Measurements from ENCODE around the gene XRN2. TPM values are rescaled to one million over a fixed set of nuclear protein-coding genes. Genes with fewer than 3 reads are reported as not detected.

XRN2 gene
- total and polyA plus RNA-seq, 2 of the 13 experiments (the other 11 are each of a cell fraction or from before 2014, with no cell fraction given) = 90.3 to 171 TPM

- ChIA-PET CTCF (ENCODE audit: low intra/inter-chr PET ratio, low total read pairs) (no interaction called here), POLR2A (no interaction called here)
- TF ChIP-seq ZNF430 (CRISPR knock-in tag; IDR thresholded peaks at IDR 0.05) (no peak), ZNF574 (CRISPR knock-in tag; IDR thresholded peaks at IDR 0.05) (no peak), PCBP2 (optimal IDR thresholded peaks at IDR 0.05; ENCODE audit: low read depth, low read length, poor library complexity, severe bottlenecking) (peak; percentile 76), ZNF501 (CRISPR knock-in tag; IDR thresholded peaks at IDR 0.05) (no peak), HNRNPK (IDR thresholded peaks at IDR 0.05; ENCODE audit: low read depth, low read length, poor library complexity, severe bottlenecking) (peak; percentile 96)
- Histone ChIP-seq H3K9me3 (ENCODE audit: low read length) (peaks cover 20% of the 10 kb centered on the region), H3K36me3 (replicated peaks in 1 of 2; ENCODE audit: control insufficient read depth in 1 of 2, insufficient read depth in 2 of 2, low read length in 2 of 2) (no peaks in the 10 kb centered on the region), H3K4me3 (replicated peaks in 1 of 3; ENCODE audit: insufficient read depth in 1 of 3, low read depth in 2 of 3, low read length in 3 of 3) (no peak overlapping the region), H4K20me1 (ENCODE audit: insufficient read depth, low read length) (no peaks in the 10 kb centered on the region), H2AFZ (ENCODE audit: low read length) (no peak overlapping the region), H3K27me3 (ENCODE audit: control insufficient read depth in 1 of 2, insufficient read depth in 2 of 2, low read length in 2 of 2) (no peaks in the 10 kb centered on the region), H3K79me2 (ENCODE audit: insufficient read depth, low read length) (no peaks in the 10 kb centered on the region), H3K4me2 (ENCODE audit: low read depth, low read length) (no peak overlapping the region), H3K9ac (ENCODE audit: insufficient read depth, low read depth, low read length) (no peak overlapping the region), H3K4me1 (ENCODE audit: insufficient read depth, low read length) (no peaks in the 10 kb centered on the region), H3K27ac (ENCODE audit: extremely low read length, insufficient read depth, low read length) (no peak overlapping the region)
- intact Hi-C loops (cut with micrococcal nuclease; ENCODE audit: unreplicated experiment) (no loop called here), in situ Hi-C loops (cut with HindIII; ENCODE audit: extremely low pct_ligation_motif_present, low pct_unique_long_range_greater_than_20kb) (no loop called here)
- no TSS peak for BruUV-seq (replicated peaks)
- ATAC-seq (no peak), FAIRE-seq (no peak), DNase-seq (ENCODE audit: low spot score) (no peak)
- 43% methylated on average over 4 of the region's 4 CpGs for WGBS (ENCODE audit: low lambda C conversion rate)
Observed at GRCh38 chr20:21421601-21422236, 118.6 kb downstream of the XRN2 start.

Data from HepG2 (cell line).